GM06990 (cell line): ENCODE results near the gene AATF.

Source experiments
- DNase-seq: peaks from one replicate; pipeline ENCODE4 v3.0.0-alpha.2; 2011; ENCODE audit not compliant: insufficient read length; ENCODE audit errors: extremely low read depth
- H3K27me3 ChIP-seq: replicated peaks from 2 replicates; pipeline ENCODE4 v1.6.0; 2011; ENCODE audit warnings: low read length; ENCODE audit not compliant: control insufficient read depth, insufficient read depth
- H3K36me3 ChIP-seq: 2 replicates; pipeline ENCODE4 v1.5.1; 2011; ENCODE audit warnings: low read length; ENCODE audit not compliant: control insufficient read depth, insufficient read depth
- H3K4me3 ChIP-seq: replicated peaks from 2 replicates; pipeline ENCODE4 v1.5.1; 2011; ENCODE audit warnings: low read depth, mild to moderate bottlenecking, control low read depth, low read length
- CTCF ChIP-seq: IDR thresholded peaks from 2 replicates; pipeline ENCODE4 v1.5.1; 2011; ENCODE audit warnings: low read length, control low read depth, mild to moderate bottlenecking, inconsistent platforms; ENCODE audit not compliant: insufficient read depth, poor library complexity, severe bottlenecking

AATF gene

GRCh38 chr17:36999471-36999870 is 50.7 kb downstream of the AATF start:
- no peaks in the 10 kb centered on the region for H3K27me3 ChIP-seq
- no peak for DNase-seq
- H3K4me3 ChIP-seq, result no peak overlapping the region
- peaks cover 9% of the 10 kb centered on the region for H3K36me3 ChIP-seq
- TF ChIP-seq CTCF, result no peak

- TF ChIP-seq CTCF, result no peak
- DNase-seq, result no peak
- H3K27me3 ChIP-seq, result no peaks in the 10 kb centered on the region
- peaks cover 4% of the 10 kb centered on the region for H3K36me3 ChIP-seq
- H3K4me3 ChIP-seq, result no peak overlapping the region
These were observed 68.0 kb downstream of the AATF start for GRCh38 chr17:37016780-37017179.

DNA sequence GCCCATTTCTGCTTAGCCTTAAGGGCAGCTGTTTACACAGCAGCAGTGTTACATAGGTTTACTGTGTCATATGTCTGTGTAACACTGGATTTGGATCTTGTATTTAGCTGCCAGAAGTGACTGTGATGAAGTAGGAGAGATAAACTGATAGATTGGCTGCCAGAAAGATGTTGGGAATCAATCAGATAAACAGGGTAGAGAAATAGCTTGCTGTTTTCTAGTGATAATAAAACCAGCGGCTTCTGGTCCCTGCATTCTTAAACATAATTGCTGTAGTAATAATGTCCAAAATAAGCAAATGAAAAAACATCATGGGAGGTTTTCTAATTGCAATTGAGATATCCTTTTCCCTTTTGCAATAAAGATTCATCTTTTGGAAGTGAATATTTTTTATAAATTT is 68.7 kb downstream of the AATF start:
- Histone ChIP-seq H3K36me3 (peaks cover 4% of the 10 kb centered on the region), H3K4me3 (no peak overlapping the region), H3K27me3 (no peaks in the 10 kb centered on the region)
- no peak for DNase-seq
- no peak for TF ChIP-seq CTCF

DNA sequence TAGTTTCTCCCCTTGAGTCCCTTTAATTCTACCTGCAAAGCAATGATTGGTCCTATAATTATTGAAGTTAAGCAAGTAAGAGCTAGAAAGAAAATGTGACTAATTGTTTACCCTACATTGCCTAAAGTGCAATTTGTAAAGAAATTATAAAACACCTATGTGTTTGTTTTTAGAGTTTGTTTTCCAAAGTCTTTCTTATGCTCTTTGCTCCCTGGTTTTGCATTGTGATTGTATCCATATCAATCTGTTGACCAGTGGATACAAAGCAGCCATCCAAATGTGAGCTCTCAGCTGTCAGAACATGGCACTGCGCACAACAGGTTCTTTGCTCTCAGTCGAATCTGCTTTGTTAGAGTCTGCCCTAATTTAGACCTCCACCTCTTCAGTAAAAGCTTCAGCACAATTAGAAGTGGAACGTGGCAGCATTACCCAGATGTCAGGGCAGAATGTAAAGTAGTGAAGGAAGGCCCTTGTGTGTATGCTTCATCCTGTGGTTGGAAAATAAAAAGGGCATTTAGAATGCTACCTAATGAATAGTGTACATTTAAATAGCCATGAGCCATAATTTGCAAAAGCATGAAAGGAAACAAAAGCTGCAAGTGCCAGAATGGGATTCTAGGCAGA is 70.5 kb downstream of the AATF start:
- Histone ChIP-seq H3K36me3 (peaks cover 6% of the 10 kb centered on the region), H3K4me3 (no peak overlapping the region), H3K27me3 (no peaks in the 10 kb centered on the region)
- no peak for TF ChIP-seq CTCF
- no peak for DNase-seq

GRCh38 chr17:37019741-37020129 is 71.0 kb downstream of the AATF start:
- Histone ChIP-seq H3K4me3 (no peak overlapping the region), H3K36me3 (peaks cover 6% of the 10 kb centered on the region), H3K27me3 (no peaks in the 10 kb centered on the region)
- TF ChIP-seq CTCF, result no peak
- DNase-seq, result no peak

DNA sequence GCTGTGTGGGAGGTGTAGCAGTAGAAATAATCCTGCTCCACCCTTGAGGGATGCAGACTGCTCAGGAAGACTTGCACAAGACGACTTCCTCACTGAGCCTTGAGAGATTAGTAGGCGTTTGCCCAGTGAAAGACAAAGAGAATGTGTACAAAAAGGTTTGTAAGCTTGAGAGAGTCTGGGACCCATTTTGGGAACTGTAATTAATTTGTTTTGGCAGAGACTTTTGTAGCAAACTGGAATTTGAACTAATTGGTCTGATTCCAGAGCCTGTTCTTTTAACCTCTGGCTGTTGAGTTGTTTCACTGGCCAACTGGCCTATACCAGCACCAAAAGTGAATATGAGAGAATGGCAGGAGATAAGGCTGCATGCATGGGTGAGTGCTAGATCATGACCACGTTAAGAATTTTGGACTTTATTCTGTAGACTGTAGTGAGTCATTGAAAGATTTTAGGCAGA is 75.5 kb downstream of the AATF start:
- no peak overlapping the region for H3K4me3 ChIP-seq
- H3K27me3 ChIP-seq, result no peaks in the 10 kb centered on the region
- no peak for TF ChIP-seq CTCF
- peaks cover 2% of the 10 kb centered on the region; the same call in 1 of the 2 replicates for H3K36me3 ChIP-seq
- DNase-seq, result no peak
